ENCODE data around the gene NAV3.

Gene NAV3

GRCh38 chr12:77993658-77994057, 163.0 kb downstream of the NAV3 start:
- H3K9ac ChIP-seq (ENCODE audit: low read length), result no peak overlapping the region
- H3K36me3 ChIP-seq (ENCODE audit: insufficient read depth, low read length), result no peaks in the 10 kb centered on the region
- H3K4me1 ChIP-seq (ENCODE audit: insufficient read depth, low read length), result no peaks in the 10 kb centered on the region
- H3K27me3 ChIP-seq (ENCODE audit: control insufficient read depth in 1 of 2, insufficient read depth in 2 of 2, low read length in 2 of 2), result no peaks in the 10 kb centered on the region
- no peaks in the 10 kb centered on the region for H3K9me3 ChIP-seq (ENCODE audit: low read length)
- no peak overlapping the region for H3K4me3 ChIP-seq (ENCODE audit: low read depth in 1 of 2, low read length in 2 of 2)
- H3K27ac ChIP-seq (ENCODE audit: low read depth, low read length), result no peak overlapping the region

GRCh38 chr12:77995436-77996167, 164.9 kb downstream of the NAV3 start:
- Histone ChIP-seq H3K36me3 (ENCODE audit: insufficient read depth, low read length) (no peaks in the 10 kb centered on the region), H3K9ac (ENCODE audit: low read length) (no peak overlapping the region), H3K27ac (ENCODE audit: low read depth, low read length) (no peak overlapping the region), H3K9me3 (ENCODE audit: low read length) (no peaks in the 10 kb centered on the region), H3K27me3 (ENCODE audit: control insufficient read depth in 1 of 2, insufficient read depth in 2 of 2, low read length in 2 of 2) (no peaks in the 10 kb centered on the region), H3K4me1 (ENCODE audit: insufficient read depth, low read length) (no peaks in the 10 kb centered on the region), H3K4me3 (ENCODE audit: low read depth in 1 of 2, low read length in 2 of 2) (no peak overlapping the region)

GRCh38 chr12:77996670-77997069, 166.0 kb downstream of the NAV3 start:
- no peaks in the 10 kb centered on the region for H3K9me3 ChIP-seq (ENCODE audit: low read length)
- no peaks in the 10 kb centered on the region for H3K36me3 ChIP-seq (ENCODE audit: insufficient read depth, low read length)
- H3K4me1 ChIP-seq (ENCODE audit: insufficient read depth, low read length), result no peaks in the 10 kb centered on the region
- no peak overlapping the region for H3K27ac ChIP-seq (ENCODE audit: low read depth, low read length)
- H3K27me3 ChIP-seq (ENCODE audit: control insufficient read depth in 1 of 2, insufficient read depth in 2 of 2, low read length in 2 of 2), result no peaks in the 10 kb centered on the region
- H3K4me3 ChIP-seq (ENCODE audit: low read depth in 1 of 2, low read length in 2 of 2), result no peak overlapping the region
- no peak overlapping the region for H3K9ac ChIP-seq (ENCODE audit: low read length)

- Histone ChIP-seq H3K4me1 (ENCODE audit: insufficient read depth, low read length) (no peaks in the 10 kb centered on the region), H3K36me3 (ENCODE audit: insufficient read depth, low read length) (no peaks in the 10 kb centered on the region), H3K27me3 (ENCODE audit: control insufficient read depth in 1 of 2, insufficient read depth in 2 of 2, low read length in 2 of 2) (no peaks in the 10 kb centered on the region), H3K9ac (ENCODE audit: low read length) (no peak overlapping the region), H3K27ac (ENCODE audit: low read depth, low read length) (no peak overlapping the region), H3K4me3 (ENCODE audit: low read depth in 1 of 2, low read length in 2 of 2) (no peak overlapping the region), H3K9me3 (ENCODE audit: low read length) (no peaks in the 10 kb centered on the region)
Observed at GRCh38 chr12:77998236-77998786, 167.6 kb downstream of the NAV3 start.

- H3K4me1 ChIP-seq (ENCODE audit: insufficient read depth, low read length), result no peaks in the 10 kb centered on the region
- H3K36me3 ChIP-seq (ENCODE audit: insufficient read depth, low read length), result no peaks in the 10 kb centered on the region
- no peak overlapping the region for H3K27ac ChIP-seq (ENCODE audit: low read depth, low read length)
- H3K9ac ChIP-seq (ENCODE audit: low read length), result no peak overlapping the region
- no peaks in the 10 kb centered on the region for H3K27me3 ChIP-seq (ENCODE audit: control insufficient read depth in 1 of 2, insufficient read depth in 2 of 2, low read length in 2 of 2)
- H3K4me3 ChIP-seq (ENCODE audit: low read depth in 1 of 2, low read length in 2 of 2), result no peak overlapping the region
- no peaks in the 10 kb centered on the region for H3K9me3 ChIP-seq (ENCODE audit: low read length)
Observed at GRCh38 chr12:77999074-77999715, 168.5 kb downstream of the NAV3 start.

GRCh38 chr12:78002878-78003277, 172.2 kb downstream of the NAV3 start:
- no peaks in the 10 kb centered on the region for H3K27me3 ChIP-seq (ENCODE audit: control insufficient read depth in 1 of 2, insufficient read depth in 2 of 2, low read length in 2 of 2)
- H3K9ac ChIP-seq (ENCODE audit: low read length), result no peak overlapping the region
- no peaks in the 10 kb centered on the region for H3K4me1 ChIP-seq (ENCODE audit: insufficient read depth, low read length)

GRCh38 chr12:78004249-78005093, 173.8 kb downstream of the NAV3 start:
- Histone ChIP-seq H3K9me3 (ENCODE audit: low read length) (no peaks in the 10 kb centered on the region), H3K36me3 (ENCODE audit: insufficient read depth, low read length) (no peaks in the 10 kb centered on the region), H3K9ac (ENCODE audit: low read length) (no peak overlapping the region), H3K27me3 (ENCODE audit: control insufficient read depth in 1 of 2, insufficient read depth in 2 of 2, low read length in 2 of 2) (no peaks in the 10 kb centered on the region), H3K27ac (ENCODE audit: low read depth, low read length) (no peak overlapping the region), H3K4me1 (ENCODE audit: insufficient read depth, low read length) (no peaks in the 10 kb centered on the region), H3K4me3 (ENCODE audit: low read depth in 1 of 2, low read length in 2 of 2) (no peak overlapping the region)

More at GRCh38 chr12:78002878-78003277, 172.2 kb downstream of the NAV3 start:
- Histone ChIP-seq H3K36me3 (ENCODE audit: insufficient read depth, low read length) (no peaks in the 10 kb centered on the region), H3K4me3 (ENCODE audit: low read depth in 1 of 2, low read length in 2 of 2) (no peak overlapping the region), H3K27ac (ENCODE audit: low read depth, low read length) (no peak overlapping the region), H3K9me3 (ENCODE audit: low read length) (no peaks in the 10 kb centered on the region)

GRCh38 chr12:78005094-78005492, 174.4 kb downstream of the NAV3 start:
- no peak overlapping the region for H3K9ac ChIP-seq (ENCODE audit: low read length)
- H3K9me3 ChIP-seq (ENCODE audit: low read length), result no peaks in the 10 kb centered on the region
- no peak overlapping the region for H3K4me3 ChIP-seq (ENCODE audit: low read depth in 1 of 2, low read length in 2 of 2)
- no peaks in the 10 kb centered on the region for H3K36me3 ChIP-seq (ENCODE audit: insufficient read depth, low read length)
- H3K4me1 ChIP-seq (ENCODE audit: insufficient read depth, low read length), result no peaks in the 10 kb centered on the region
- H3K27ac ChIP-seq (ENCODE audit: low read depth, low read length), result no peak overlapping the region
- H3K27me3 ChIP-seq (ENCODE audit: control insufficient read depth in 1 of 2, insufficient read depth in 2 of 2, low read length in 2 of 2), result no peaks in the 10 kb centered on the region

GRCh38 chr12:78007173-78007572, 176.5 kb downstream of the NAV3 start:
- no peak overlapping the region for H3K9ac ChIP-seq (ENCODE audit: low read length)
- no peaks in the 10 kb centered on the region for H3K27me3 ChIP-seq (ENCODE audit: control insufficient read depth in 1 of 2, insufficient read depth in 2 of 2, low read length in 2 of 2)
- no peak overlapping the region for H3K4me3 ChIP-seq (ENCODE audit: low read depth in 1 of 2, low read length in 2 of 2)

GRCh38 chr12:78009031-78009430, 178.3 kb downstream of the NAV3 start:
- no peaks in the 10 kb centered on the region for H3K4me1 ChIP-seq (ENCODE audit: insufficient read depth, low read length)
- H3K4me3 ChIP-seq (ENCODE audit: low read depth in 1 of 2, low read length in 2 of 2), result no peak overlapping the region
- no peak overlapping the region for H3K27ac ChIP-seq (ENCODE audit: low read depth, low read length)
- no peaks in the 10 kb centered on the region for H3K36me3 ChIP-seq (ENCODE audit: insufficient read depth, low read length)
- no peaks in the 10 kb centered on the region for H3K27me3 ChIP-seq (ENCODE audit: control insufficient read depth in 1 of 2, insufficient read depth in 2 of 2, low read length in 2 of 2)
- H3K9ac ChIP-seq (ENCODE audit: low read length), result no peak overlapping the region
- no peaks in the 10 kb centered on the region for H3K9me3 ChIP-seq (ENCODE audit: low read length)

More at GRCh38 chr12:78007173-78007572, 176.5 kb downstream of the NAV3 start:
- Histone ChIP-seq H3K9me3 (ENCODE audit: low read length) (no peaks in the 10 kb centered on the region), H3K36me3 (ENCODE audit: insufficient read depth, low read length) (no peaks in the 10 kb centered on the region), H3K27ac (ENCODE audit: low read depth, low read length) (no peak overlapping the region), H3K4me1 (ENCODE audit: insufficient read depth, low read length) (no peaks in the 10 kb centered on the region)

GRCh38 chr12:78018171-78018910, 187.6 kb downstream of the NAV3 start:
- no peak overlapping the region for H3K27ac ChIP-seq (ENCODE audit: low read depth, low read length)
- H3K27me3 ChIP-seq (ENCODE audit: control insufficient read depth in 1 of 2, insufficient read depth in 2 of 2, low read length in 2 of 2), result no peaks in the 10 kb centered on the region
- H3K36me3 ChIP-seq (ENCODE audit: insufficient read depth, low read length), result no peaks in the 10 kb centered on the region
- H3K9ac ChIP-seq (ENCODE audit: low read length), result no peak overlapping the region
- H3K4me1 ChIP-seq (ENCODE audit: insufficient read depth, low read length), result no peaks in the 10 kb centered on the region
- no peaks in the 10 kb centered on the region for H3K9me3 ChIP-seq (ENCODE audit: low read length)
- no peak overlapping the region for H3K4me3 ChIP-seq (ENCODE audit: low read depth in 1 of 2, low read length in 2 of 2)
